ENCODE data around the gene SSC5D.

Gene SSC5D

DNA sequence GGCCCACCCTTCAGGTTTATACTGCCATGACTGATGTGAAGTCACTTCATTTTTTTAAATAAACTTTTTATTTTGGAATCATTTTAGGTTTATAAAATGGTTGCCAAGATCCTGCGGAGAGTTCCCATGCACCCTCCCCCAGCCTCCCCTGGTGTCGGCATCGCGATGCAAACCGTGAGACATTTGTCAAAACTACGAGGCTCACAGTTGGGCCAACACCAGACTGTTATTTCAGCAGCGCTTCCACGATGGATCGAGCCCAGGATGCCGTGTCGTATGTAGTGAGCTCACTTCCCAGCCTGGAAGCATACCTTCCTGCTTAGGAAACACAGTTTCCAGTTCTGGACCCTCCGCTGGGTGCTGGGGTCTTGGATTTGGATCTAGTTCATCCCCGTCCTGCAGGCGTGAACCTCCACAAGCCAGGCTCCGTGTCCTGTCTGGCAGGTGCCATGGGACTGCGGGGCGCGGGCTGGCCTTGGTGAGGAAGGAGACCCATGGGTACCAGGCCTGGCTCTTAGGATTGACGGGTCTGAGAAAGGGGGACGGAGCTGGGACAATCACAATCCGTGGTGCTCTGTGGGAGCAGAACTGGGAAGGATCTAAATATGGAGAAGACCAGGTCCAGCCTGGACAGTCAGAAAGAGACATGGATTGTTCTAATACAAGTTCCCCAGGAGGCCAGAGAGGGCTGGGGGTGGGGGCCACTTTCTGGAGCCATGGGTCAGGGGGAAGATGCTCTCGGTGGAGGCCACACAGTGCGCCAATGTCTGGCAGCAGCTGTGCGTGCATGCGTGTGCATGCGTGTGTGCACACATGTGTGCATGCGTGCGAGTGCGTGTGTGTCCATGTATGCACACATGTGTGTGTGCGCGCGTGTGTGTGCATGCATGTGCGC, 51.1 kb downstream of the SSC5D start:
- no peak for DNase-seq

DNA sequence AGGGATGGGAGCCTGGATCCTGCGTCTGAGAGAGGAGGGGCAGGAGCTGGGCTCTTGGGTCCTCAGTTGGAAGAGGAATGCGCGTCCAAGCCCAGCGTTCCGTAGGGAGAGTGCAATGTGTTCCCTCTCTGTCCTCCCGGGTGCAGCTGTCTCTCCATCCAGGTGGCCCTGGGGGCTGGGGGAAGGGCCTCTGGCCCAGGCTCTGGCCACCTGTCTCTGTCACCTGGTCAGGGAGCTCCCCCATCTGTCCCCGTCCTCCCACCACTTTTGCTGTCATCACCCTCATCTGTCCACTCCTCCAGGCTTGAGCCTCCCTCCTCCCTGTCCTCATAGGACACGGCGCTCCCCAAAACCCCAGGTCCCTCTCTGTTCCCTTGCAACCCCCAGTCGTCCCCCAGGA, 52.4 kb downstream of the SSC5D start:
- no peak for DNase-seq

DNA sequence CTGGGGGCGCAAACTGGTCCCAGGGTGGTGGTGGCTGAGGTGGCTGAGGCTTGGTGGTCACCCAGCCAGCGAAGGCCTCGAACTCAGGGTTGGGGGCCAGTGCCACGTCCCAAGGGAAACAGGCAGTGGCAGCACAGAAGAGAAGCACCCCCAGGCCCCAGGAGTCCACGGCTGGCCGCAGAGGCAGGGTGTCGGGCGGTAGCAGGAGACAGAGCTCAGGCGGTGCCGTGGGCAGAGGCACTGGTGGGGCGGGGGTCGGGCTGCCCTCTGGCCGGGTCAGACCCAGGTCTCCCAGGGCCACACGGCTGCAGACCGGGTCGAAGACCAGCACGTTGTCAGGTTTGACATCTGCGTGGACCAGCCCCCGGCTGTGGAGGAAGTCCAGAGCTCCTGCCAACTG, 52.9 kb downstream of the SSC5D start:
- DNase-seq = no peak

DNA sequence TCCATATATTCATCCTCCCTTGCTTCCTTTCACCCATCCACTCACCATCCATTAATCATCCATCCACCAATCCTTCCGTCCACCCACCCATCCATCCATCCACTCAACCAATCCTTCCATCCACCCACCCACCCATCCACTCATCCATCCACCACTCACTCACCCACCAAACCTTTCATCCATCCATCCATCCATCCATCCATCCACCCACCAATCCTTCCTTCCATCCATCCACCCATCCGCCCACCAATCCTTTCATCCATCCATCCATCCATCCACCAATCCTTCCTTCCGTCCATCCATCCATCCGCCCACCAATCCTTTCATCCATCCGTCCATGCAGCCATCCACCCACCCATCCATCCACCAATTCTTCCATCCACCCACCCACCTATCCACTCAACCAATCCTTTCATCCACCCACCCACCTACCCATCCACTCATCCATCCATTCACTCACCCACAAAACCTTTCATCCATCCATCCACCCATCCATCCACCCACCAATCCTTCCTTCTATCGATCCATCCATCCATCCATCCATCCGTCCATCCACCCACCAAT, 54.1 kb downstream of the SSC5D start:
- no peak for DNase-seq

DNA sequence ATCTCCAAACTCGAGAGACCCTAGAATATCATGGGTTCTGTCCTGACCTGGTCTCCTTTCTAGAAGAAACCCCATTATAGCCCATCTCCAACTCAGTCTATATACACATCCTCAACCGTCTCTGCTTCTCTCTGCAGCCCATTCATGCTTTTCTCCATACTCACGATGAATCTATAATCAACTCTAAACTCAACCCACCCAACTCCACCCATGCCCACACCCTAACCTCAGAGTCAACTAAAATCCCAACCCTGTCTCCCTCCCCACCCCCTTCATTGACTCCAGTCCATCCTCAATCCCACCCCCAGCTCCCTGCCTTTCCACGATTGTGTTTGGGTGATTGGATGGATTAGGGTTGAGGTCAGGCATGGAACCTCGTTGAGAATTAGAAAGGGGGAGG, 55.3 kb downstream of the SSC5D start:
- DNase-seq = no peak

DNA sequence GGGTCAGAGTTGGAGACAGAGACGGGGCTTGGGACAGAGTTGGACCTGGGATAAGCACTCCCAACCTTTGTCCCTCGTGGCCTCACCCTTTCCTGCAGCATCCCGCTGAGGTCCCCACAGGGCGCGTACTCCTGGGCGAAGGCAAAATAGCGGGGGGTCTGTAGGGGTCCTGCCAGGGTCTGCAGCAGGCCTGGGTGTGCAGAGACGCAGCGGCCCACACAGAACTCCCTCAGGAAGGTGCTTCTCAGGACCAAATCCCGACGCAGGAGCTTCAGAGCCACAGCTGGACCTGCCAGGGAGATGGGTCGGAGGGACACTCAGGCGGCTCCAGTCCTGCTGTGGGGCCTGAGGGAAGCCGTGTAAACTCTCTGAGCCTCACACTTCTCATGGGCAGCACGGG, 55.8 kb downstream of the SSC5D start:
- DNase-seq = no peak

DNA sequence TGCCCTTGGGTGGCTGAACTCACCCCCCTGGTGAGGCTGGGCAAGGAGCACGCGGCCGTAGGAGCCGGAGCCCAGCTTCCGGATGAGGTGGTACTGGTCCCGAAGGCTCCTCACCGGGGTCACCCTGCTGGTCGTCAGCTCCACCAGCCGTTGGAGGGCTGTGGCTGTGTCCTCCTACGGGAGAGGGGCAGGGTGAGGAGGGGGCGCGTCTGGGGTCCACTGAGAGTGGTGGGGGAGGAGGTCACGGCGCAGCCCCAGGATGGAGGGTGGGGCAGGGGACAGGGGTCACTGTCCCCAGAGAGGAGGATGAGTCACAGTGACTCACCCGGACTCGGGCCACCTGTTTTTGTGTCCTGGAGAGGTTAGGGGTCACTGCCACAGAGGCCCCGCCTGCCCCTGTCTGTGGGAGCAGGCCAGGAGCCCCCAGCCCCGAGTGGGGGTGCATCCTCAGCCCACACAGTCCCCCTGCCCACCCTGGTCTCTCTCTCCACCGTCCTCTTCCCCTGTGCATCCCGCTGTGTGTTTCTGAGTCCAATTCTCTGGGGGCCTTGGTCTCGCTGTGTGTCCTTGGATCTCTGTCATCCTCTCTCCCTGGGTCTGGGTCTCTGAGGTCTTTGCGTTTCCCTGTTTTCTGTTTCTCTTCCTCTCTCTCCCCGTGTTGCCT, 56.7 kb downstream of the SSC5D start:
- DNase-seq = no peak

DNA sequence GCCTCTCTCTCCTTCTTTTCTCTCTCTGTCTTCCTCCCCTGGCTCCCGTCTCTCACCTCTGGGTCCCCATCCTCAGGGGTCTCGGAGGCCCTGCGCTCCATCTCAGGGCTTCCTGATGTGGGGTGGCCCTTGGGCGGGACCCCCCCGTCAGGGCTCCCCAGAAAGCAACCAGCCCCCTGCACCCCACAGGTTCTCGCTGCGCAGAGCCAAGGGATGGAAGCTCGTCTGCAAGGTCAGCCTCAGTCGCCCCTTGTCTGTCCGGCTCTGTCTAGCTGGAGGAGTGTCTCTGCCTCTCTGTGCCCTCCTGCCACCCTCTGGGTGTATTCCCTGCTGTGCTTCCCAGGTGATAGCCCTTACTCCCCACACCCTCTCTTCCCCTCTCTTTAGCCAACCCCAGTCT, 57.2 kb downstream of the SSC5D start, which contains the start of gene SBK3:
Gene SBK3 (minus strand): TSS at position 101 of the 400 bp plus-strand sequence. CDS start 0 bp downstream, at position 101.
- DNase-seq = no peak

DNA sequence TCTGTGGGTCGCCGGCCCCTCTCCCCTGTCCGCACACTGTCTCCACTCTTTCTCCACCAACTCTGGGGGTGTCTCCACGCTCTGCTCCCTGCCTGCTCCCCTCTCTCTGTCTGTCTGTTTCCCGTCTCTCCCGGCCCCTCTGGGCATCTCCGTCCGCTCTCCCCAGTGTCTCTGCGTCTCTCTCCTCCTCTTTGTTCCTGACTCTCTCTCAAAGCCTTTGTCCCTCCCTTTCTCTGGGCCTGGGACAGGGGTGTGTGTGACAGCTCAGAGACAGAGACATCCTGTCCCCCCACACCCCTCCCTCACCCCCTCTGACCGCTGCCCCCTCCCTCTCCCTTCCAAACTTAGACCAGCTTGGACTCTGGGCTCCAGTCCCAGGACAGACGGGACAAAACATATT, 57.8 kb downstream of the SSC5D start:
- DNase-seq = no peak

DNA sequence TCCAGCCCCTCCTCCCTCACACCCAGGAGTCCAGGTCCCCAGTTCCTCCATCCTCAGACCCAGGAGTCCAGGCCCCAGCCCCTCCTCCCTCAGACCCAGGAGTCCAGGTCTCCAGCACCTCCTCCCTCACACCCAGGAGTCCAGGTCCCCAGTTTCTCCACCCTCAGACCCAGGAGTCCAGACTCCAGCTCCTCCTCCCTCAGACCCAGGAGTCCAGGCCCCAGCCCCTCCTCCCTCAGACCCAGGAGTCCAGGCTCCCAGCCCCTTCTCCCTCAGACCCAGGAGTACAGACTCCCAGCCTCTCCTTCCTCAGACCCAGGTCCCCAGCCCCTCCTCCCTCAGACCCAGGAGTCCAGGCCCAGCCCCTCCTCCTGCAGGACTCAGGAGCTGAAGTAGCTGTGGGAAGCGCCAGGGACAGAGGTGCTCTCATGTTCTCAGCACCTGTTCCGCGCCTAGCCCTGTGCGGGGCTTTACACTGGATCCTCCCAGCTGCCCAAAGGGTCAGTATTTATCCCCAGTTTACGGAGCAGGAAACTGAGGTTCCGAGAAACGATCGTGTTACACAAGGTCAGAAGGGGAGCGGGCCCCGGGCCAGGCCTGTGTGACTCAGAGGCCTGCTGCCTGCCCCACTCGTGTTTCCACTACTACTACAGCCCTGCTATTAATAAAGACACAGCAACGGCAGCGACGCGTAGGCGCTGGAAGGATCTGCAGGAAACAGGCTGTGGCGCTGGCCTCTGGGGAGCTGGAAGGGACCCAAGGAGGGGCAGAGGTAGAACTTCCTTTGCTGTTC, 58.8 kb downstream of the SSC5D start:
- DNase-seq = no peak

DNA sequence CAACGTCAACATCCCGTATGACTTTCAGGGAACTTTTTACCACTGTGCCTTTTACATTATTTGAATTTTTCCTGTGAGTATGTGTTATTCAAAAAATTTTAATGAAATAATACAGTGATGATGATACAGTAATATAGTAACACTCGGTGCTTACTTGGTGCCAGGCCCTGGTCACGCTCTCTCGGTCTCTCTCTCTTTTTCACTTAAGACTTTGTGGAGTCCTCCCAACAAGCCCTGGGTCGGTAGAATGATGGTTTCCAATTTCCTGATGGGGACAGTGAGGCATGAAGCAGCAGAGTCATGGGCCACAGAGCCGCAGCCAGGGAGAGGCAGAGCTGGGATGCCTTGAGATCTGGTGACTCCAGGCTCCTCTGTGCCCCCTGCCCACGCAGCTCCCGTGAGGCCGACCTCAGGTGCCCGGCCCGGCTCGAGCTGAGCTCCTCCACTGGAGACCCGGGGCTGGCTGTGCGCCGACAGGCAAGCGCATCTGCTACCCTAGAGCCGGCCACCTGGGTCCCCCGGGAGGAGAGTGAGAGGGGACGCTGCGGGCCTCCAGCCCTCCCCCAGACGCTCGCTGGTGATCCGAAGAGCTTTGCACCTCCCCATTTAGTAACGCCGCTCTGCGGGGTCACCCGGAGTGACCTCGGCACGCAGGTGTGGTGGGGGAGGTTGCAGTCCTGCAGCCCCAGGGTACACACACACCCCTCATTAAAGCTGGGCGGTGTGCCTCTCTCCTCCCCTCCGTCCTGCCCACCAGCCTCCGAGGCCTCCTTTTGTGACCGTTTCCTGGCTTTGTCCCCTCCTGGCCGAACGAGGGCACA, 61.5 kb downstream of the SSC5D start:
- DNase-seq = no peak

DNA sequence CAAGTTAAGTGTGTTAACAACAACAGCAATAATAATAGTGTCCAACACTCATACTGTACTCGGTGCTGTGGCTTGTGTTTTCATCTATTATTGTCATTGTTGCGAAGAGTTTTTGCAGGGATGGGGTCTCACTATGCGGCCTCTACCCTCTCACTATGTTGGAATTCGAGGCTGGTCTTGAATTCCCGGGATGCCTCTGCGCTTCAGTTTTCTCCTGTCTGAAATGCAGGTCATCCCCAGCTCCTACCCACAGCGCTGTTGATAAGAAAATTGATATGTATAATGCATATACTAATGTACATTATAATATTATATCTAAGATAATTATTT, 62.0 kb downstream of the SSC5D start:
- DNase-seq = no peak

DNA sequence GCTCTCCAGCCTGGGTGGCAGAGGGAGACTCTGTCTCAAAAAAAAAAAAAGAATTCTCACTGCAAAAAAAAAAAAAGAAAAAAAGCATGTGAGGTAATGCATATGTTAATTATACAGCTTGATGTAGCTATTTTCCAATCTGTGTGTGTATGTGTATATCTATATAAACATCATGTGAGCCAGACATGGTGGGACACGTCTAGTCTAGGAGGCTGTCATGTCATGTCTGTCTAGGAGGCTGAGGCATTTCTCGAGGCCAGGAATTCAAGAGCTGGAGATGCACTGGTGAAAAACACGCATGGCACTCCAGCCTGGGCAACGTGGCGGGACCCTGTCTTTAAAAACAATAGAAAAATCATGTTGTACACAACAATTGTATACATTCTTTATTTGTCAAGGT, 64.0 kb downstream of the SSC5D start:
- DNase-seq = no peak

DNA sequence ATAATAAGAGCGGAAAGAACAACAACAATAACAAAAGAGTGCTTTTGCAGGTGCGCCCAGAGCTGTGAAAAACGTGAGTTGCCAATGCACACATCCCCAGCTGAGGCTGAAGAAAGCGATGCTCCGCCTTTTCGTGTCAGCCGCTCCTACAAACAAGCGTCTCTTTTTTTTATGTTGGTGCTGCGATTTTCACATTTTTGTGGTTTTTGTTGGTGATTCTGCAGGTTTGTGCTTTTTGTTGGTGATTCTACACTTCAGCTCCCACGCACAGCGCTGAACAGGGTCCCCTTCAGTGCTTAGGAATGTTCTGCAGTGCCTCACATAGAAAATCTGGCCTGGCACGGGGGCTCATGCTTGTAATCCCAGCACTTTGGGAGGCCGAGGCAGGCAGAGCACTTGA, 64.4 kb downstream of the SSC5D start:
- DNase-seq = no peak

DNA sequence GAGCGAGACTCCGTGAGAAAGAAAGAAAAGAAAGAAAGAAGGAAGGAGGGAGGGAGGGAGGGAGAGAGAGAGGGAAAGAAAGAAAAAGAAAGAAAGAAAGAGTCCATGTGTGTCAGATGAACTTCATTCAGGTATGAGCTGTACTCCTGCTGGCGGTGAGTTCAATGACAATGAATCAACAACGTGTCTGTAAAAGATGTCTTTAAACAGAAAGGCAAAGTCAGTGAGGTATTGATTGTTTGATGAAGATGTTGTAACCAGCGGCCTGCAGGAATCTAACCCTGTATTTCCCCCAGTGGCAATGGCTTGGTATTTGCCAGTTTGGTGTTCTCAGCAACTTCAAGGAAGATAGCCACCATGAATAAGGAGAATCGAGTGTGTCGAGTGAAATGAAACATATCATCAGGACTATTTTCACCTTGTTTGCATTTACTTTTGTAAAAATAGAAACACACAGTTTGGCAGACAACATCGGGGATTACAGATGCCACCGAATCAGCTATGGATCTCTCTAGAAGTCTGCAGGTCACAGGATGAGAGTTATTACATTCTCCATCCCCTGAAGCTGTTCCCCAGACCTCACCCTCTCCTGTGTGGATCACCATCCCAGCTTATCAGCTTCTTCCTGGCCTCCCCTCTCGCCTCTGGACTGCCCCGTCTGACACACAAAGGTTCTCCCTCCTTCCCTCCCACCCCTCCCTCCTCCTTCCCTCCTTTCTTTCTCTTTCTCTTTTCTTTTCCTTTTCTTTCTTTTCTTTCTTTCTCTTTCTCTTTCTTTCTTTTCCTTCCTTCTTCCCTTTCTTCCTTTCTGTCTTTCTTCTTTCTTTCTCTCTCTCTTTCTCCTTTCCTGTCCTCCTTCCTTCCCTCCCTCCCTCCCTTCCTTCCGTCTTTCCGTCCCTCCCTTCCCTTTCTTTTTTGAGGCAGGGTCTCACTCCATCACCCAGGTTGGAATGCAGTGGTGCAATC, 65.3 kb downstream of the SSC5D start:
- no peak for DNase-seq

DNA sequence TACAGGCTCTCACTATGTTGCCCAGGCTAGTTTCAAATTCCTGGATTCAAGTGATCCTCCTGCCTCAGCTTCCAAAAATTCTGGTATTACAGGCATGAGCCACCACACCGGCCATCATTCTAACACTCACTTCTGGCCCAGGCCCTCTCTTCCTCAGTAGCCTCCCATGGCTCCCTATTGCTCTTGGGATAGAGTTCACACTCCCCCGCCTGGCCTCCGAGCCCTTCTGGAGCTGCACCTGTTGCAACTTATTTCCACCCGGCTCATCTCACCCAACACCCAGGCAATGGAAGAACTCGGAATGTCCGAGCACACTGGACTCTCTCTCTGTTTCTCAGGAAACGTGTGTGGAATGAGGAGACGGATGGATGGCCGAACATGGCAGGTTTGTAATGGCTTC, 66.1 kb downstream of the SSC5D start:
- DNase-seq = no peak

DNA sequence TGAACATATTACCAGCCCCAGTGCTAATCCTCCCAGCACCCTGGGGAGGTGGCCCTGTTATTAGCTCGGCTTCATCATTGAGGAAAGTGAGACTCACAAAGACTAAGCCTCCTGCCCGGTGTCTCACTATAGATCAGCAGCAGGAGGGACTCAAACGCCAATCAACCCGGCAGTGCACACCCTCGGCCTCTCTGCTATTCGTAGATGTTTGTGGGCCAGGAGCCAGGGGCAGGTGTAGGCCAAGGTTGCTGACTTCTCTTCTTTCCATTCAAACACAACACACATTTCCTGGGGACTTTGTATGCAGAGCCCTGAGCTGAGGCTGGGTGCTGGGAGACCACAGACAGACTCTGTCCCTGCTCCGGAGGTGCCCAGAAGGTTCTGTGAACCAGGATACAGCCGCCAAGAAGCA, 66.5 kb downstream of the SSC5D start:
- no peak for DNase-seq

DNA sequence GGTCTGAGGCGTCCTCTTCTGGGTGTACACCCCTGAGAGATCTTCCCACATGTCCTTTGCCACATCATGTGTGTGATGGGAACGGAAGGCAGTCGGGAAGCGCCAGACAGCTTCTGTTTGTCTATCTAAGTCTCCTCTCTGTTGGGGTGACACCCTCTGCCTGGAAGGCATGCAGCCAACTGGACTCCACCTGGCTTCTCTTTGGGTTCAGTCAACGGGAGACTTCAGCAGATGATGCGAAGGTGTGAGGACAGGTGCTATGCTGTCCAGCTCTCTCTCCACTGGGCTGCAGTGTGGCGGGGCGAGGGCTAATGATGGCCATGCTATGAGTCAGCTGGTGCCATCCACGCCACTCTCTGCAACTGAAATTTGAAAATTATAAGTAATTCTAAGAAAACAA, 71.4 kb downstream of the SSC5D start:
- no peak for DNase-seq

DNA sequence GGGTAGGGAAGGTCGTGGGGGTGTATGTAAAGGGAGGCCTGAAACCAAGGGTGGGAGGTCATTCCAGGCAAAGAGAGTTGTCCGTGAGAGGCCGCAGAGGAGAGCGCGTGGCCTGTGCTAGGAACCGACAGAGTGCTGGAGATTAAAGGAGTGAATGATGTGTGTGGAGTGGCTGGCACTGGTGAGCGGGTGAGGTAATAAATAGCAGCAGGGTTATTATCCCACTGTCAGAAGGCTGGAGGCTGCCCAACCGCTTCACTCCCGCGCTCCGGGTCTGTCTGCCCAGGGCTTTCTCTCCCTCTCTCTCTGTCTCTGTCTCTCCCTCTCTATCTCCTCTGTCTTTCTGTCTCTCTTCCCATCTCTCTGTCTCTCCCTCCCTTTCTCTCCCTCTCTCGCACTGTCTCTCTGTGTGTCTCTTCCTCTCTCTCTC, 75.0 kb downstream of the SSC5D start:
- DNase-seq = no peak

DNA sequence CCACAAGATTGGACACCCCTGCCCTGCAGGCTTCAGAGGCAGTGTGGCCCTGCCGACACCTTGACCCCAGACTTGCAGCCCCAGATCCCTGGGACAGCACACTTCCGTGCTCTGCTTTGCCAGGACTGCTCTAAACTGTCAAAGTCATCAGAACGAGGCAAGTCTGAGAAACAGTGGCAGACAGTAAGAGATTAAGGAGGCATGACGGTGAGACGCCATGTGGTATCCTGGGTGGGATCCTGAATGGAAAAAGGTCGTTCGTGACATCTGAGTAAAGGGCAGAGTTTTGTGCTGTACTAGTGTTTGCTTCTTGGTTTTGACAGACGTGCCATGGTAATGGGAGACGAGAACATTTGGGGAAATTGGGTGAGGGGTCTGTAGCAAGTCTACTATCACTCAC, 78.6 kb downstream of the SSC5D start:
- no peak for DNase-seq

DNA sequence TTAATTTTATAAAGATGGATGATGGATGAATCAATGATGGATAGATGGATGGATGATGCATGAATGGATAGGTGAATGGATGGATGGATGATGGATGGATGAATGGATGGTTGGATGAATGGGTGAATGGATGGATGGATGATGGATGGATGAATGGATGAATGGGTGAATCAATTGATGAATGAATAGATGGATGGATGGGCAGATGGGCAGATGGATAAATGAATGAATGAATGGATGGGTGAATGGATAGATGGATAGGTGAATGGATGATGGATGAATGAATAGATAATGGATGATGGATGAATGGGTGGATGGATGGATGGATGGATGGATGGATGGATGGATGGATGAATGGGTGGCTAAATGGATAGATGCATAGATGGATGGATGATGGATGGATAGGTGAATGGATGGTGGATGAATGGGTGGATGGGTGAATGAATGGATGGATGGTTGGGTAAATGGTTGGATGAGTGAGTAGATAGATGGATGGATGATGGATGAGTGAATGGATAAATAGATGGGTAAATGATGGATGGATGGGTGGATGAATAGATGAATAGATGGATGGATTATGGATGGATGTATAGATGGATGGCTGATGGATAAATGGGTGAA, 79.6 kb downstream of the SSC5D start:
- DNase-seq = no peak
